Panc1 (cell line): ENCODE data around the gene SOX12.

ENCODE experiments used
- CTCF ChIP-seq: fragments of 450-650 bp; IDR thresholded peaks from 2 replicates; pipeline ENCODE4 v1.5.1; 2017; ENCODE audit warnings: mild to moderate bottlenecking
- POLR2AphosphoS5 ChIP-seq: IDR thresholded peaks from 2 replicates; pipeline ENCODE4 v1.6.1; 2012; ENCODE audit warnings: mild to moderate bottlenecking, low read depth, low read length, moderate library complexity
- TF ChIP-seq, protein P1 (sequence below), 2 experiments: IDR thresholded peaks; 2 replicates each; pipeline ENCODE4 v1.6.1; 2011 to 2012; ENCODE audit warnings: low read depth in 2 of 2, control low read depth in 1 of 2, low read length in 1 of 2, mild to moderate bottlenecking in 1 of 2, moderate library complexity in 1 of 2; ENCODE audit not compliant: insufficient read depth in 1 of 2

DNA sequence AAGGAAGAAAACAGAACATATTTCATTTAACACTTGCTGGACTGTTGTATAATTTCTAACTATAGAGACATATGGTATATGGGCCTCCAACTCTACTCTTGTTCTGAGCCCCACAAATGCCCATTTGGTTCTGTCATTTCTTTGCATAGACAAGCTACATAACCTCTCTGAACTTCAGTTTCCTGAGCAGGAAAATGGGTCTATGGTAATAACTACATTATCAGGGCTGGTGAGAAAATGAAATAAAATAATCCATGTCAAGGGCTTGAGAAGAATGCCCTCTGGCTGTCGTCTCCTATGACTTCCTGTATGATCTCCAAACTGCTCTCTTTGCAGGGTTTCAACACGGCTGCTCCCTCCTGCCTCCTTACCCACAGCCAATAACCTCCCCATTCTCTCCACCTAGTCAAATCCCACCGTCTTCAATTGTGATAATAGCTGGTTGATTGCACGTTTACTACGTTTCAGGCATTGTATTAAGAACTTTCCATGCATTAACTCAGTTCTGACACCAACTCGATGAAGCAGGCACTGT lies 16.0 kb upstream of the SOX12 start:
- TF ChIP-seq CTCF (no peak), POLR2AphosphoS5 (no peak)
- TF ChIP-seq, protein P1, sequence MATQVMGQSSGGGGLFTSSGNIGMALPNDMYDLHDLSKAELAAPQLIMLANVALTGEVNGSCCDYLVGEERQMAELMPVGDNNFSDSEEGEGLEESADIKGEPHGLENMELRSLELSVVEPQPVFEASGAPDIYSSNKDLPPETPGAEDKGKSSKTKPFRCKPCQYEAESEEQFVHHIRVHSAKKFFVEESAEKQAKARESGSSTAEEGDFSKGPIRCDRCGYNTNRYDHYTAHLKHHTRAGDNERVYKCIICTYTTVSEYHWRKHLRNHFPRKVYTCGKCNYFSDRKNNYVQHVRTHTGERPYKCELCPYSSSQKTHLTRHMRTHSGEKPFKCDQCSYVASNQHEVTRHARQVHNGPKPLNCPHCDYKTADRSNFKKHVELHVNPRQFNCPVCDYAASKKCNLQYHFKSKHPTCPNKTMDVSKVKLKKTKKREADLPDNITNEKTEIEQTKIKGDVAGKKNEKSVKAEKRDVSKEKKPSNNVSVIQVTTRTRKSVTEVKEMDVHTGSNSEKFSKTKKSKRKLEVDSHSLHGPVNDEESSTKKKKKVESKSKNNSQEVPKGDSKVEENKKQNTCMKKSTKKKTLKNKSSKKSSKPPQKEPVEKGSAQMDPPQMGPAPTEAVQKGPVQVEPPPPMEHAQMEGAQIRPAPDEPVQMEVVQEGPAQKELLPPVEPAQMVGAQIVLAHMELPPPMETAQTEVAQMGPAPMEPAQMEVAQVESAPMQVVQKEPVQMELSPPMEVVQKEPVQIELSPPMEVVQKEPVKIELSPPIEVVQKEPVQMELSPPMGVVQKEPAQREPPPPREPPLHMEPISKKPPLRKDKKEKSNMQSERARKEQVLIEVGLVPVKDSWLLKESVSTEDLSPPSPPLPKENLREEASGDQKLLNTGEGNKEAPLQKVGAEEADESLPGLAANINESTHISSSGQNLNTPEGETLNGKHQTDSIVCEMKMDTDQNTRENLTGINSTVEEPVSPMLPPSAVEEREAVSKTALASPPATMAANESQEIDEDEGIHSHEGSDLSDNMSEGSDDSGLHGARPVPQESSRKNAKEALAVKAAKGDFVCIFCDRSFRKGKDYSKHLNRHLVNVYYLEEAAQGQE (IDR thresholded peaks at IDR 0.05; ENCODE audit: insufficient read depth in 1 of 2, low read depth in 2 of 2, low read length in 1 of 2), result no peak
